Uterus (tissue), 4 donors: ENCODE measurements around the gene TCF12. TPM values are rescaled to one million over a fixed set of nuclear protein-coding genes. Genes with fewer than 3 reads are reported as not detected.

Source experiments
- DNase-seq, 2 donors: peaks; one replicate each; pipeline ENCODE4 v3.0.0-alpha.2; 2019 to 2020
- H3K27ac ChIP-seq, 2 donors: fragments of 200-600 bp; sonication (generic); 1 replicate in 1 of 2; 2 replicates in 1 of 2; pipeline ENCODE4 v1.5.1; 2016 to 2018
- H3K27me3 ChIP-seq, 2 donors: fragments of 200-600 bp; sonication (generic); one replicate each; pipeline ENCODE4 v1.5.1; 2018 to 2019; ENCODE audit warnings: control low read depth in 1 of 2
- H3K36me3 ChIP-seq, 2 donors: fragments of 200-600 bp; sonication (generic); one replicate each; pipeline ENCODE4 v1.5.1; 2019; ENCODE audit warnings: control low read depth in 1 of 2
- H3K4me1 ChIP-seq, 2 donors: fragments of 200-600 bp; sonication (generic); one replicate each; pipeline ENCODE4 v1.5.1; 2018 to 2019; ENCODE audit warnings: control low read depth in 1 of 2
- H3K4me3 ChIP-seq, 2 donors: fragments of 200-600 bp; sonication (generic); 1 replicate in 1 of 2; 2 replicates in 1 of 2; pipeline ENCODE4 v1.5.1; 2018 to 2019; ENCODE audit warnings: mild to moderate bottlenecking in 1 of 2
- H3K9me3 ChIP-seq, 2 donors: fragments of 200-600 bp; sonication (generic); one replicate each; pipeline ENCODE4 v1.5.1; 2019; ENCODE audit warnings: control low read depth in 1 of 2
- POLR2A ChIP-seq, 2 donors: fragments of 450-650 bp; IDR thresholded peaks; one replicate each; pipeline ENCODE4 v1.6.1; 2016; ENCODE audit warnings: antibody characterized with exemption in 2 of 2, mild to moderate bottlenecking in 1 of 2, moderate library complexity in 1 of 2
- intact Hi-C: fragments of 100-400 bp; cut with DNase I; formaldehyde crosslinking; loops from one replicate; pipeline ENCODE4 v1.15.1; 2023; ENCODE audit warnings: low total_unique reads
- total RNA-seq, 4 donors: library from RNA; depleted of rRNA in 3 of 4; stranded (reverse); fragments of >200 nt in 3 of 4; gene quantifications; one replicate each; pipeline versions ENCODE4 v1.1.0 to v1.2.4, GENCODE V29; 2014 to 2023
- TF ChIP-seq, protein P1 (sequence below), 4 experiments: fragments of 200-600 bp in 2 of 4; fragments of 450-650 bp in 2 of 4; sonication (generic) in 2 of 4; IDR thresholded peaks; one replicate each; pipeline ENCODE4 v1.5.1; 2016 to 2019; ENCODE audit warnings: antibody characterized with exemption in 4 of 4, mild to moderate bottlenecking in 2 of 4, moderate library complexity in 1 of 4
- donor health status: DM: yes; HTN: yes; CAD: no.

The TCF12 gene
- total RNA-seq, 4 donors from 2014 or later, result 109 to 361 (median 196) TPM

DNA sequence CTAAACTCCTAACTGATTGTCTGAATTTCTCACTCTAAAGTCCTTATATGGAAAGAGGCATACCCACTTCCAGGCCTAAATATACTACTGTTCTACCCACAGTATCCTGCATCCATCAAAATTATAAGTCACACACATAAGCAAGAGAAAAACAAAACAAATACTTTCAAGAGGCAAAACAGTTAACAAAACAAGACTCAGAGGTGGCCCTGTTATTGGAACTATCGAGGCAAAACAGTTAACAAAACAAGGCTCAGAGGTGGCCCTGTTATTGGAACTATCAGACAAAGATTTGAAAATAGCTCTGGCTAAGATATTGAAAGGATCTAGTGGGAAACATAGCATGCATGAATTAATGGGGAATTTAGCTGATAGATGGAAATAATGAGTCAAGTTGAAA lies 233.7 kb downstream of the TCF12 start:
- DNase-seq, result no peak
- Histone ChIP-seq H3K4me3 (no peak overlapping the region), H3K27me3 (no peaks in the 10 kb centered on the region), H3K27ac (no peak overlapping the region), H3K4me1 (no peaks in the 10 kb centered on the region), H3K9me3 (peaks cover 0 to 8% of the 10 kb centered on the region in 2 donors), H3K36me3 (no peaks in the 10 kb centered on the region)
- TF ChIP-seq, protein P1, sequence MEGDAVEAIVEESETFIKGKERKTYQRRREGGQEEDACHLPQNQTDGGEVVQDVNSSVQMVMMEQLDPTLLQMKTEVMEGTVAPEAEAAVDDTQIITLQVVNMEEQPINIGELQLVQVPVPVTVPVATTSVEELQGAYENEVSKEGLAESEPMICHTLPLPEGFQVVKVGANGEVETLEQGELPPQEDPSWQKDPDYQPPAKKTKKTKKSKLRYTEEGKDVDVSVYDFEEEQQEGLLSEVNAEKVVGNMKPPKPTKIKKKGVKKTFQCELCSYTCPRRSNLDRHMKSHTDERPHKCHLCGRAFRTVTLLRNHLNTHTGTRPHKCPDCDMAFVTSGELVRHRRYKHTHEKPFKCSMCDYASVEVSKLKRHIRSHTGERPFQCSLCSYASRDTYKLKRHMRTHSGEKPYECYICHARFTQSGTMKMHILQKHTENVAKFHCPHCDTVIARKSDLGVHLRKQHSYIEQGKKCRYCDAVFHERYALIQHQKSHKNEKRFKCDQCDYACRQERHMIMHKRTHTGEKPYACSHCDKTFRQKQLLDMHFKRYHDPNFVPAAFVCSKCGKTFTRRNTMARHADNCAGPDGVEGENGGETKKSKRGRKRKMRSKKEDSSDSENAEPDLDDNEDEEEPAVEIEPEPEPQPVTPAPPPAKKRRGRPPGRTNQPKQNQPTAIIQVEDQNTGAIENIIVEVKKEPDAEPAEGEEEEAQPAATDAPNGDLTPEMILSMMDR (IDR thresholded peaks at IDR 0.05), result no peak
- TF ChIP-seq POLR2A (IDR thresholded peaks at IDR 0.05), result no peak
- intact Hi-C loops, result loop anchor here (10.0 kb wide), 1 partner anchor 153 kb away; no protein-coding TSS in a partner anchor

DNA sequence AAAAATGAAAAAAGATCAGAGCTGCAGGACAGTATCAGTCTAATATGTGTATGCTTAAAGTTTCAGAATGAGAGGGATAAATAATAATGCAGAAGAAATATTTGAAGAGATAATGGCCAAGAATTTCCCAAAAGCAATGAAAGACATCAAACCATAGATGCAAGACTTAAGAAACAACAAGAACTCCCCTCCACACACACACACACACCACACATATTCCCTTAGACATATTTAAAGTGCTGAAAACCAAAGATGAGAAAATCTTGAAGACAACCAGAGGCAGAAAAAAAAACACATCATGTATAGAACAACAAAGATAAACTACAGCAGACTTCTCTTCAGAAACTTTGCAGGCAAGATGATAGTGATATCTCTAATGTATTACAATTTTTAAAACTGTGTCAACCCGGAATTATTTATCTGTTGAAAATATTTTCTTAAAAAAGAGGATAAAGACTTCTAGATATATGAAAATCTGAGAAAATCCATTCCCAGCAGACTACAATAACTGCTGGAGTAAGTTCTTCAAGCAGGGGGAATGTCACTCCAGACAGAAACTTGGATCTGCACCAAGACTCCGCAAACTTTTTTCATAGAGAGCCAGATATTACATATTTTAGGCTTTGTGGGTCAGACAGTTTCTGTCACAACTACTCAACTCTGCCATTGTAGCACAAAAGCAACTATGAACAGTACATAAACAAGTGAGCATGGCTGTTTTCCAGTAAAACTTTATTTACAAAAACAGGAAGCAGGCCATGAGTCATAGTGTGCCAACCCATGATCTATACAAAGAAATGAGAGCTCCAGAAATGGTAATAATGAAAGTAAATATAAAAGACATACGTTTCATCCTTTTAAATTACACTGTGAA lies 234.5 kb downstream of the TCF12 start:
- Histone ChIP-seq H3K36me3 (no peaks in the 10 kb centered on the region), H3K27me3 (no peaks in the 10 kb centered on the region), H3K27ac (no peak overlapping the region), H3K9me3 (peaks cover 0 to 8% of the 10 kb centered on the region in 2 donors), H3K4me1 (no peaks in the 10 kb centered on the region), H3K4me3 (no peak overlapping the region)
- intact Hi-C loops, result loop anchor here (10.0 kb wide), 1 partner anchor 152 kb away; no protein-coding TSS in a partner anchor
- no peak for DNase-seq
- TF ChIP-seq, protein P1 (IDR thresholded peaks at IDR 0.05), result no peak
- no peak for TF ChIP-seq POLR2A (IDR thresholded peaks at IDR 0.05)

DNA sequence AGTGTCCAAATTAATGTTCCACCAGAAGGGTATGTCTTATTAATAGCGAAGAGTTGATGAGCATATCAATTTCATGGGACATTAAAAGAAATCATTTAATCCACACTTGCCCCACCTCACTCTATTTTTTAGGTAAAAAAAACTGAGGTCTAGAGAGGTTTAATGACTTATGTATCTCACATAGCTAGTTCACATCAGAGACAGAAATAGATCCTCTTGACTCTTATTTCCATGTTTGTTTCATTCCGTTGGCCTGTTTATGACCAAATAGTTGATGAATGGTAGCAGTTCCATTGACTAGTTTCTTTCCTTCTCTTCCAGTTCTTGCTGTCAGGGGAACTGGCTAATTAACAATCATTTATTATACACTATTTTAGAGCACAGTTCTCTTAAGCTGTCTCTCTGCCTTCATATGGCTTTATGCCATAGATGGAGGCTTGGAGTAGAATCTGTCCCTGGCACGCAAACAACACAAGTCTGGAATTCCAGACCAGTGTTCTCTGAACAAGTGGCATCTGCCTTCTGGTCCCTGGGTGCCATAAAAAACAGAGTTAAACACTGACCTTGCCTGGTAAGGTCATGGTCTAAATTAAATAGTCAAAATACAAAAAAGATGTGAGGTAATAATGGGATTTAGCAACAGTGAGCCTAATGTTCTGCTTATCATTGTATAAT lies 237.9 kb downstream of the TCF12 start:
- H3K27ac ChIP-seq, result no peak overlapping the region
- no peak overlapping the region for H3K4me3 ChIP-seq
- no peak for DNase-seq
- TF ChIP-seq, protein P1 (IDR thresholded peaks at IDR 0.05), result no peak
- no peak for TF ChIP-seq POLR2A (IDR thresholded peaks at IDR 0.05)
- no peaks in the 10 kb centered on the region for H3K36me3 ChIP-seq
- H3K9me3 ChIP-seq, result peaks cover 0 to 6% of the 10 kb centered on the region in 2 donors
- H3K27me3 ChIP-seq, result no peaks in the 10 kb centered on the region
- no peaks in the 10 kb centered on the region for H3K4me1 ChIP-seq
- intact Hi-C loops, result loop anchor here (10.0 kb wide), 1 partner anchor 148 kb away; no protein-coding TSS in a partner anchor

DNA sequence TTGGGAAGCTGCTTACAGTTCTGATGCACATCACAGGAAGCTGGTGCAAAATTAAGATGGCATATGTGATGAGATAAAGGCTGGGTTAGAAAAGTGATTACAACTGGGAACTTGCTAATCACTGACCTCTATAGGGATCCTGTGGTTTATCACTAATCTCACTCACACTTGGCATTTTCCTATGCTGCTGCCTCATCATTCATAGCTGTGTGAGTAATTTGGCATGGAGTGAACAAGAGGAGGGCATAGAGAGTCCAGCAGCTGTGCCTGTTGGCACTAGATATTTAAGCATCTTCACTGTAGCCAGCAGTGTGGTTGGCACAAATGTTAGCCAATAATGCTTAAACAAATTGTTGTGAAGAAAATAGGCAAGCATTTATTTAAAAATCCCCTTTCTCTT lies 240.1 kb downstream of the TCF12 start:
- TF ChIP-seq, protein P1 (IDR thresholded peaks at IDR 0.05), result no peak
- no peak for TF ChIP-seq POLR2A (IDR thresholded peaks at IDR 0.05)
- no peak for DNase-seq
- Histone ChIP-seq H3K4me1 (no peaks in the 10 kb centered on the region), H3K27me3 (no peaks in the 10 kb centered on the region), H3K27ac (no peak overlapping the region), H3K9me3 (no peaks in the 10 kb centered on the region), H3K36me3 (no peaks in the 10 kb centered on the region), H3K4me3 (no peak overlapping the region)
- intact Hi-C loops, result loop anchor here (10.0 kb wide), 1 partner anchor 146 kb away; no protein-coding TSS in a partner anchor
